Dermis blood vessel endothelial cell (primary cell): ENCODE data around the gene NAT8. TPM values are rescaled to one million over a fixed set of nuclear protein-coding genes. Genes with fewer than 3 reads are reported as not detected.
A peak's percentile ranks its signal among the peaks of the same experiment; 100 is the strongest.
"Not testable (repeated sequence)": the region's sequence is repeated elsewhere in the genome, so short reads cannot be mapped to it uniquely, and the experiment has no call there.

Experiments used
- DNase-seq: peaks from one replicate; pipeline ENCODE4 v3.0.0; 2010
- total RNA-seq: library from RNA; depleted of rRNA; stranded (reverse); fragments of >200 nt; gene quantifications from 2 replicates; pipeline ENCODE4 v1.2.3, GENCODE V29; 2014

Gene NAT8
- total RNA-seq, 1 donor from 2014 or later, result not detected

- peak; percentile 8 for DNase-seq
These were observed 11.5 kb downstream of the NAT8 start for GRCh38 chr2:73630662-73631266.

- not testable (repeated sequence) for DNase-seq
These were observed 13.7 kb downstream of the NAT8 start for GRCh38 chr2:73628493-73628892.

GRCh38 chr2:73626237-73626636, 16.0 kb downstream of the NAT8 start:
- not testable (repeated sequence) for DNase-seq

- not testable (repeated sequence) for DNase-seq
These were observed 17.6 kb downstream of the NAT8 start for GRCh38 chr2:73624625-73625024.

GRCh38 chr2:73624036-73624435, 18.2 kb downstream of the NAT8 start:
- DNase-seq, result not testable (repeated sequence)

GRCh38 chr2:73619925-73620324, 22.3 kb downstream of the NAT8 start:
- DNase-seq, result peak; percentile 3

- no peak for DNase-seq
These were observed 27.2 kb downstream of the NAT8 start for GRCh38 chr2:73614997-73615396.

GRCh38 chr2:73614105-73614504, 28.1 kb downstream of the NAT8 start:
- no peak for DNase-seq

- no peak for DNase-seq
These were observed 30.4 kb downstream of the NAT8 start for GRCh38 chr2:73611867-73612266.

- DNase-seq, result no peak
These were observed 31.0 kb downstream of the NAT8 start for GRCh38 chr2:73611193-73611592.

- no peak for DNase-seq
These were observed 32.1 kb downstream of the NAT8 start for GRCh38 chr2:73610111-73610510.

GRCh38 chr2:73604589-73604988, 37.6 kb downstream of the NAT8 start:
- DNase-seq, result not testable (repeated sequence)

GRCh38 chr2:73603099-73603588, 39.1 kb downstream of the NAT8 start:
- DNase-seq, result peak; percentile 51

GRCh38 chr2:73601780-73602179, 40.4 kb downstream of the NAT8 start:
- no peak for DNase-seq

GRCh38 chr2:73594251-73594650, 48.0 kb downstream of the NAT8 start:
- no peak for DNase-seq

GRCh38 chr2:73593680-73594079, 48.5 kb downstream of the NAT8 start:
- DNase-seq, result no peak

Other genes starting within 250 kb of the NAT8 start
- 29.8 and 45.9 TPM in 2 replicates for gene TPRKB, start 94.9 kb upstream of the NAT8 start, total RNA-seq
- 23.9 and 34.2 TPM in 2 replicates for gene DUSP11, start 137.7 kb upstream of the NAT8 start, total RNA-seq
- not detected in 2 replicates for gene C2orf78, start 141.8 kb upstream of the NAT8 start, total RNA-seq
- 23.7 and 25.4 TPM in 2 replicates for gene STAMBP, start 186.5 kb upstream of the NAT8 start, total RNA-seq